GM18909 (cell line): ENCODE results near the gene CHN2.

Source experiments
- ATAC-seq: cut with Tn5 transposase; IDR thresholded peaks from one replicate; pipeline ENCODE4 v1.9.1; 2021; ENCODE audit warnings: mild to moderate bottlenecking; ENCODE audit not compliant: unreplicated experiment, poor library complexity

The CHN2 gene

GRCh38 chr7:29194594-29195427 is at the start of gene CHN2:
CHN2 (plus strand) TSS chr7:29194775.
- ATAC-seq = peak; percentile 53

DNA sequence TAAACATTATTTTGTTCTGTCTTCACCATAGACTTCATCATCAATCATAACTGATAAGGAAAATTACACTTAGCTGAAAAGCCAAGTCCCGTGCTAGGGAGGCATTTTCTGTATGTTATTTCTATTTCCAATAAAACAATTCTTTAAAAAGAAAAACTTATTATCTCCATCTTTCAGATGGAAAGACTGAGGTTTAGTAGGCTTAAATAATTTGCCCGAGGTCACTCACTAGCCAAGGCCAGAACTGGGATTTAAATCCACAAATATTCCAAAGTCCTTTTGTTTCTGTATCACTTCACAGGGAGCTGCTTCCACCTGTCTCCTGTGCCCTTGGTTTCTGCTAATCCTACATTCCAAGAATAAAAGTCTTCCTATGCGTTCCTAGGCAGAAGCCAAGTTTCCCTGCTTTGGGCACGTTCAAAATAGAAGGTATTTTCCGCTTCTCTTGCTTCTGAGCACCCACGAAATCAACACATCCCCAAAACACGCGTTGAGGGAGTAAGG is 49.0 kb upstream of the CHN2 start:
- no peak for ATAC-seq

DNA sequence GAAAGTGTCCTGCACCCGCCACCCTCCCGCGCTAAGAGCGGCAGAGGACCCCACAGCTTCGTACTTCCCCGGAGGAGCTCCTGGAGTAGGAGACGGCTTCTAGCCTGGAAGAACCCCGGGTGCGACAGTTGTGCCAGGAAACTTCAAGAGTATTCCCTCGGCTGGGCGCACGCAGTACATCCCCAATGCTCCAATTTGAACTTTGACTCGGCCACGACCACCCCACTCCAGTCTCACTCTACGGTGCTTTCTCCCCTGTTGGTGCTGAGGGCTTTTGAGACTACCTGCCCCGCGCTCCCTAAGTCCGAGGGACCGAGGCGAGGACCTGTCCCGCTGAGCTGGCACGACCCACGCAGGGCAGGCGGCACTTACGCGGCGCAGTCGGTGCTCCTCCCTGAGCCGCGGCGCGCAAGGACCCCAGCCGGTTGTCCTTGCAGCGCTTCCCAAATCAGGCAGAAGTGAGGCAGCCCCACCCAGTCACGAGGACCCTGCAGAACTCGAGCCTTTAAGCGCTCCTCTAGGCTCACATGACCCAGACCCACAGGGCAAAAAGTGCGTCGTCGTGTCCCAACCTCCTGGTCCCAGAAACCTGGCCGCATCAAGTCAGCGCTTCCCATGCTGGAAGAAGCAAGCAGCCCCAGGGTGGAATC is 48.4 kb upstream of the CHN2 start, which contains the start of gene CPVL:
Gene CPVL, minus strand, starts transcription at position 481 of the 650 bp plus-strand sequence. CDS start 25,476 bp downstream, outside the sequence.
- ATAC-seq = no peak

GRCh38 chr7:29146888-29147609 is 47.5 kb upstream of the CHN2 start:
- ATAC-seq = no peak

GRCh38 chr7:29147821-29148220 is 46.8 kb upstream of the CHN2 start:
- ATAC-seq = no peak

DNA sequence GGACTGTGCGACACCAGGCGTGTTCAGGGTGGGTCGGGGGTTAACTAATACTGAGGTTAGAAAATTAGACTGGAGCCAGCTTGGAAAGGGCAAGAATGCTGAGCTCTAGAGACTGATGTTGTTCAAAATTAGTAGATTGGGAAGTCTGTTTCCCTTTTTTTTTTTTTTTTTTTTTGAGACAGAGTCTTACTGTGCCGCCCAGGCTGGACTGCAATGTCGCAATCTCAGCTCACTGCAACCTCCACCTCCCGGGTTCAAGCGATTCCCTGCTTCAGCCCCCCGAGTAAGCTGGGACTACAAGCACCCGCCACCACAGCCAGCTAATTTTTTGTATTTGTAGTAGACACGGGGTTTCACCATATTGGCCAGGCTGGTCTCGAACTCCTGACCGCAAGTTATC is 45.5 kb upstream of the CHN2 start:
- no peak for ATAC-seq

DNA sequence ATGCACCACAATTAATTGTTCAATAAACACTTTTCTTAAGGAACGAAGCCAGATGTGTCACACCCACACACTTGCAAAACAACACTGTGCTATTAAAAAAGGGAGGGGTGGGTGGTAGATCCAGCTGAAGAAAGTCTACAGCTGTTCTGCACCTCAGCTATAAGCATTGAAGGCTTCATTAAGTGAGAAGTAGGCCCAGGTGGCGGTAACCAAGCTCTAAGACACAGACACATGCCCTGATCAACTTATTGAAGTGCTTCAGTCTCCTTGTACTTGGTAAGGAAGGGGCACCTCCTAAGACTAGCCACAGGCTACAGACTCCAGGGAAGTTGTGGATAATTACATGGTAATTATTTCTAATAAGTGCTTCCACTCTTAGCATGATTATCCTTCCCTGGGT is 43.7 kb upstream of the CHN2 start:
- ATAC-seq = no peak

DNA sequence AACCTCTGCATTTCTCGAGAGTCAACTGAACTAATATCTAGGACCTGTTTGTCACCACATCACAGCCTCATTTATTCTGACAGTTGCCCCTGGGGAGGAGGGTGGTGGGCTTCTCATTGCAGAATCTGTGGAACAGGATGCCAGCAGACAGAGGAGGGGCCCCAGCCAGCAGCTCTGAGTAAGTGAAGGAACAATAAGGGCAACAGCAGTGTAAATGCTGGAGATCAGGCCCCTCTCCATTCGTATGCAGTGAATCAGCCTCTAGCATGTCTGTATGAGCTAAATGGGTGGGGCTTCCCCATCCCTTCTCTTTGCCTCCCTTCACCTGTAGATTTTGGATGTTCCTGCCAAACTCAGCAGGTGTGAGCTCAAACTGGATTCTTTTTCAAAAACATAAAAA is 40.5 kb upstream of the CHN2 start:
- ATAC-seq = no peak

GRCh38 chr7:29156907-29157452 is 37.6 kb upstream of the CHN2 start:
- ATAC-seq = no peak

DNA sequence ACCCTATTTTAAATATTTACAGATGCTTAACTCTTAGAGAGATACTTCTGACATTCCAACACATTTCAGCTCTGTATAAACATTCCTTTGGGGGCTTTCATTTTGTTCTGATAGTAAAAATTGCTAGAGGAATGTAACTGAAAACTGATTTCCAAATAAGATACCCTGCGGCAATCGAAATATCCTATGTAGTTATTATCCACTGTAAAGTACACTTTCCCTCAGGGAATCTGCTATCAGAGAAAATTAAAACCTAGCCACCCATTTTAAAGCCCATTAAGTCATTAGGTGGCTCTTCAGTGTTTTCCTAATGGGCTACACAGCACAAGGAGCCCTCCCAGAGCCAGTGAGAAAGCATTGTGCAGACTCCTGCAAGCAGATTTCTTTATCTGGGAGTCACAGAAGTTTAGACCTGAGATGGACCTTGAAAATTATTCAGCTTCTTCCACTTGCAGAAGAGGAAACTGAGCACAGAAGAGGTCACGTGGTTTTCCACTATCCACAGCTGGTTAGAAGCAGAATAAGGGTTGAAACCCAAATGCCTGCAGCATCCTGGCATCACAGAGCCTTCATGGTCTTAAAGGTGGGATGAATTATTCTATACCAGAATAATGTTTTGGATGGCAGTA is 35.7 kb upstream of the CHN2 start:
- no peak for ATAC-seq

DNA sequence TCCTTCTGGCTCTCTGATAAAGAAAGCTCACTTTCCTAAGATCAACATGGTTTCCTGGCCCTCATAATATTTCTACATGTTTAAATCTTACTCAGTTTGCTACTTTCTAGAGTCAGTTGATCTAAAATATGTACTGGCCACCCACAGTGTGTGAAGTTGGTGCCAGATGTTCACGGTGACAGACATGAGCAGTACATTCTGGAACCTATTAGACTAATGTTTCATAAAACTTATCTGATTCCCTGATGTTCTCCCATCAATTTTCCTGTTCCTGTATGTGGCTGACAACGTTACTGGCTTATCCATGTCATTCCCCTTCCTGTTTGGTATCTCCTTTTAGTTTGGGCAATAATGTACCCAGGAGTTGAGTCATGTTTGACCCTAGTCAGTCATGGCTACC is 34.5 kb upstream of the CHN2 start:
- no peak for ATAC-seq

GRCh38 chr7:29161231-29161630 is 33.3 kb upstream of the CHN2 start:
- ATAC-seq = no peak

DNA sequence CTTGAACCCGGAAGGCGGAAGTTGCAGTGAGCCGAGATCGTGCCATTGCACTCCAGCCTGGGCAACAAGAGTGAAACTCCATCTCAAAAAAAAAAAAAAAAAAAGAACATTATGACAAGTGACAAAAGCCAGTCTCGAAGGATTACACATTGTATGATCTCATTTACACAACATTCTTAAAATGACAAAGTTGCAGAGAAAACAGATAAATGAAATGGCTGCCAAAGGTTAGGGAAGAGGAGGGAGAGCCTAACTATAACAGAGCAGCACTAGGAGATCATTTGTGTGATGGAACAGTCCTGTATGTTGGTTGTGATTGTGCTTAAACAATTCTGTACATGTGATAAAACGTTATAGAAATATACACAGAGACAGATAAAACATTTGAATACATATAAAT is 32.0 kb upstream of the CHN2 start:
- no peak for ATAC-seq

- no peak for ATAC-seq
Measured at GRCh38 chr7:29163854-29164253, 30.7 kb upstream of the CHN2 start.

GRCh38 chr7:29167721-29168120 is 26.9 kb upstream of the CHN2 start:
- ATAC-seq = no peak

DNA sequence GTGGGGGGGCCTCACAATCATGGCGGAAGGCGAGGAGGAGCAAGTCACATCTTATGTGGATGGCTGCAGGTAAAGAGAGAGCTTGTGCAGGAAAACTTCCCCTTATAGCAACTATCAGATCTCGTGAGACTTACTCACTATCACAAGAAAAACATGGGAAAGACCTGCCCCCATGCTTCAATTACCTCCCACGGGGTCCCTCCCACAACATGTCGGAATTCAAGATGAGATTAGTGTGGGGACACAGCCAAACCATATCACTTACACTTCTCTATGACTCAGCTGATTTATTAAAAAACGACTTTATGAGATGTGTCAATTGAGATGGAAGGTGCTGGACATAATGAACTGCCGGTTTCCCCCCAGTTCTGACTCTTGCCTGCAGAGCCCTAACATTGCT is 23.8 kb upstream of the CHN2 start:
- no peak for ATAC-seq

GRCh38 chr7:29173458-29173857 is 21.1 kb upstream of the CHN2 start:
- no peak for ATAC-seq

DNA sequence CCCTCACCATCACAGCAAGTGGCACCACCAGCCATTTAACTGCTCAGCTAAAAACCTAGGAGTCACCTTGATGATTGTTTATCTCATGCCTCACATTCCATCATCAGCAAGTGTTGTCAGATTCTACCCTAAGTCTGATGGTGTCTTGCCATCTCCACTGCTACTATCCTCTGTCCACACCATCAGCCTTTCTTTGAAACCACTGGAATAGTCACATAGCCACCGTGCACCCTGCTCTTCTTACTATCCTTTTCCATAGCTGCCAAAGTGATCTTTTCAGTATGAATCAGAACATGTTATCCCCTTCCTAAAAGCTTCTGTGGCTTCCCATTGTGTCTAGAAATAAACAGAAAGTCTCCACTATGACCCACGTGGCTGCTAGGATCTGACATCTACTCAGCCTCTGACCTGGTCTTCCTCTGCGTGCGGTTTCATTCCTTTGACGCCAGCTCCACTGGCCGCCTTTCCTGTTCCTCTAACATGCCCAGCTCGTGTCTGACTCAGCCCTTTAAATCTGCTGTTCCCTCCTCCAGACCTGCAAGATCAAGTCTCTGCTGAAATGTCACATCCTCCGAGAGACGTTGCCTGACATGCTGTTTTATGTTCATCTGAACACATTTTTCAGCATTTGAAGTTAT is 16.5 kb upstream of the CHN2 start:
- ATAC-seq = no peak

DNA sequence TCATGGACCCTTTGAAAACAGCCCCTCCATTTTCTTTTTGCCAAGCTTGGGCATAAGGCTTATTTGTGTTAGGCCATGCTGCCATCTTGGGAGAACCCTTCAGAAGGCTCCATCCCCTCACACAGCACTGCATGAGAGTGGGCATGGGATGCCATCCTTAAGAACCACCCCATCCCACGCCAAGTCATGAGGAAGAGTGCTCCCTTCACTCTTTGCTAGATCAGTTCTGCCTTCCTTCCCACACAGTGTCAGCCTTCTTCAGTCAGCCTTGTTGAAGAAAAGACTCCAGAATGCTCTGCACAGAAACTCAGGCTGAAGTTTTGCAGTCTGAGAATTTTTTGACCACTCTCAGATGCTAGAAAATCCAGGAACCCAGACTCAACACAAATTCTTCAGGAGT is 15.5 kb upstream of the CHN2 start:
- ATAC-seq = no peak

GRCh38 chr7:29184599-29184998 is 10.0 kb upstream of the CHN2 start:
- no peak for ATAC-seq
